AG08395 (cell line): ENCODE measurements around the gene AEN.
"Not testable (repeated sequence)": the region's sequence is repeated elsewhere in the genome, so short reads cannot be mapped to it uniquely, and the experiment has no call there.

Experiments used
- DNase-seq: peaks from one replicate; pipeline ENCODE4 v3.0.0; 2012; ENCODE audit warnings: mixed read lengths, low spot score

AEN gene

GRCh38 chr15:88630798-88631463 is 9.8 kb downstream of the AEN start:
- no peak for DNase-seq

- DNase-seq, result no peak
Measured at GRCh38 chr15:88631464-88632028, 10.4 kb downstream of the AEN start.

GRCh38 chr15:88632797-88633196 is 11.7 kb downstream of the AEN start:
- not testable (repeated sequence) for DNase-seq

- no peak for DNase-seq
Measured at GRCh38 chr15:88634449-88634848, 13.3 kb downstream of the AEN start.

GRCh38 chr15:88635318-88635717 is 14.2 kb downstream of the AEN start:
- DNase-seq, result no peak

- DNase-seq, result no peak
Measured at GRCh38 chr15:88636050-88636449, 14.9 kb downstream of the AEN start.

GRCh38 chr15:88636654-88637053 is 15.5 kb downstream of the AEN start:
- no peak for DNase-seq

- DNase-seq, result no peak
Measured at GRCh38 chr15:88637436-88637835, 16.3 kb downstream of the AEN start.

GRCh38 chr15:88637841-88638625 is 16.9 kb downstream of the AEN start:
- no peak for DNase-seq

GRCh38 chr15:88638626-88639372 is 17.7 kb downstream of the AEN start, which contains the start of gene ISG20:
Gene ISG20, plus strand, starts transcription at chr15:88639016. Its CDS starts 351 bp downstream, at chr15:88639367.
- DNase-seq, result peak; percentile 97

GRCh38 chr15:88641959-88642452 is 20.9 kb downstream of the AEN start:
- DNase-seq, result no peak

- not testable (repeated sequence) for DNase-seq
Measured at GRCh38 chr15:88642514-88642913, 21.4 kb downstream of the AEN start.

- DNase-seq, result no peak
Measured at GRCh38 chr15:88644741-88645140, 23.6 kb downstream of the AEN start.

- DNase-seq, result no peak
Measured at GRCh38 chr15:88645171-88646087, 24.3 kb downstream of the AEN start.

GRCh38 chr15:88646088-88646405 is 24.9 kb downstream of the AEN start:
- DNase-seq, result no peak

- no peak for DNase-seq
Measured at GRCh38 chr15:88646951-88647350, 25.8 kb downstream of the AEN start.

- DNase-seq, result no peak
Measured at GRCh38 chr15:88647351-88648105, 26.4 kb downstream of the AEN start.

GRCh38 chr15:88648357-88649214 is 27.4 kb downstream of the AEN start:
- DNase-seq, result no peak

- peak; percentile 70 for DNase-seq
Measured at GRCh38 chr15:88649286-88649733, 28.2 kb downstream of the AEN start.
